Endothelial cell of umbilical vein (primary cell): ENCODE results near the gene ZNF483. TPM values are rescaled to one million over a fixed set of nuclear protein-coding genes. Genes with fewer than 3 reads are reported as not detected.

Experiments used
- BruUV-seq: library from RNA; stranded (reverse); fragments of 400-500 nt; replicated peaks from 2 replicates; lab custom pipeline; 2021; lab: Mats Ljungman, UMichigan
- CTCF ChIA-PET: fragments of 300-600, 350-600 bp; sonication (Branson Sonifier 250); formaldehyde crosslinking; loops from one replicate; lab custom pipeline; 2021; ENCODE audit warnings: antibody characterized with exemption, inconsistent platforms; lab: Charles Lee
- POLR2A ChIA-PET: fragments of 300-600, 350-600 bp; sonication (Branson Sonifier 250); formaldehyde crosslinking; loops from one replicate; lab custom pipeline; 2021; ENCODE audit warnings: antibody characterized with exemption, inconsistent platforms; lab: Charles Lee
- DNase-seq: peaks from one replicate; pipeline ENCODE4 v3.0.0-alpha.2; 2011; ENCODE audit warnings: low read depth, low spot score
- FAIRE-seq: peaks from 2 replicates; lab custom pipeline; 2011; peaks lifted over from hg19 to GRCh38; lab: Jason Lieb, UNC
- H2AFZ ChIP-seq: 2 replicates; pipeline ENCODE4 v1.6.0; 2012; ENCODE audit warnings: low read depth, low read length, control low read depth, inconsistent platforms
- H3K27ac ChIP-seq: 2 replicates; pipeline ENCODE4 v1.5.1; 2011; ENCODE audit warnings: low read depth, mild to moderate bottlenecking, control low read depth, low read length, moderate library complexity; ENCODE audit not compliant: insufficient read depth
- H3K27me3 ChIP-seq, 2 experiments: 2 replicates each; pipeline versions ENCODE4 v1.6.0 to v1.6.1; 2011; ENCODE audit warnings: low read length in 2 of 2, mixed read lengths in 1 of 2; ENCODE audit not compliant: control insufficient read depth in 2 of 2, insufficient read depth in 2 of 2
- H3K36me3 ChIP-seq, 2 experiments: 2 replicates in 1 of 2; 3 replicates in 1 of 2; pipeline ENCODE4 v1.5.1; 2011; ENCODE audit warnings: low read length in 2 of 2, mild to moderate bottlenecking in 1 of 2, moderate library complexity in 1 of 2; ENCODE audit not compliant: control insufficient read depth in 2 of 2, insufficient read depth in 2 of 2; ENCODE audit errors: extremely low read depth in 1 of 2
- H3K4me1 ChIP-seq: 3 replicates; pipeline ENCODE4 v1.5.1; 2011; ENCODE audit warnings: mild to moderate bottlenecking, low read length; ENCODE audit not compliant: control insufficient read depth, insufficient read depth; ENCODE audit errors: extremely low read depth
- H3K4me2 ChIP-seq: 2 replicates; pipeline ENCODE4 v1.6.1; 2011; ENCODE audit warnings: low read length, control low read depth, mixed read lengths; ENCODE audit not compliant: insufficient read depth
- H3K4me3 ChIP-seq, 3 experiments: fragments of 200-600 bp in 1 of 3; sonication (generic), shearing (Covaris generic) in 1 of 3; replicated peaks in 1 of 3; 2 replicates each; pipeline ENCODE4 v1.5.1; 2011 to 2016; ENCODE audit warnings: control low read depth in 3 of 3, low read length in 3 of 3, mild to moderate bottlenecking in 2 of 3, inconsistent platforms in 1 of 3, low read depth in 1 of 3, moderate library complexity in 1 of 3; ENCODE audit not compliant: insufficient read depth in 1 of 3
- H3K79me2 ChIP-seq: 2 replicates; pipeline ENCODE4 v1.6.0; 2012; ENCODE audit warnings: low read length, inconsistent platforms; ENCODE audit not compliant: control insufficient read depth, insufficient read depth
- H3K9ac ChIP-seq: replicated peaks from 2 replicates; pipeline ENCODE3; 2011; ENCODE audit warnings: low read length, control low read depth; ENCODE audit not compliant: insufficient read depth; ENCODE audit errors: extremely low read depth
- H3K9me1 ChIP-seq: replicated peaks from 3 replicates; pipeline ENCODE4 v1.6.0; 2011; ENCODE audit warnings: mild to moderate bottlenecking, low read length; ENCODE audit not compliant: control insufficient read depth, insufficient read depth; ENCODE audit errors: extremely low read depth
- H3K9me3 ChIP-seq: replicated peaks from 2 replicates; pipeline ENCODE4 v1.5.1; 2012; ENCODE audit warnings: low read length, inconsistent platforms; ENCODE audit not compliant: control insufficient read depth, insufficient read depth
- H4K20me1 ChIP-seq: replicated peaks from 2 replicates; pipeline ENCODE3; 2011; ENCODE audit warnings: mild to moderate bottlenecking, low read length; ENCODE audit not compliant: control insufficient read depth, insufficient read depth; ENCODE audit errors: extremely low read depth
- EZH2 ChIP-seq: IDR thresholded peaks from 2 replicates; pipeline ENCODE4 v1.6.1; 2012; ENCODE audit warnings: borderline replicate concordance, low read depth, mild to moderate bottlenecking, moderate library complexity, low read length, inconsistent platforms; ENCODE audit not compliant: severe bottlenecking
- FOS ChIP-seq: IDR thresholded peaks from 2 replicates; pipeline ENCODE4 v1.6.1; 2011; ENCODE audit warnings: mild to moderate bottlenecking, low read length, moderate library complexity, borderline replicate concordance; ENCODE audit not compliant: insufficient read depth
- GATA2 ChIP-seq: IDR thresholded peaks from 2 replicates; pipeline ENCODE4 v1.7.0; 2011; ENCODE audit warnings: low read depth, mild to moderate bottlenecking, moderate library complexity, mixed read lengths, low read length; ENCODE audit not compliant: insufficient read length, insufficient read depth
- JUN ChIP-seq: IDR thresholded peaks from 2 replicates; pipeline ENCODE4 v1.6.1; 2011; ENCODE audit warnings: borderline replicate concordance, low read depth; ENCODE audit not compliant: insufficient read length, insufficient read depth
- MYC ChIP-seq: IDR thresholded peaks from one replicate; pipeline ENCODE4 v1.6.1; 2011; ENCODE audit warnings: mild to moderate bottlenecking, low read depth, low read length
- POLR2A ChIP-seq: IDR thresholded peaks from 2 replicates; pipeline ENCODE4 v1.6.1; 2012; ENCODE audit warnings: low read depth, mild to moderate bottlenecking, control low read depth, low read length
- POLR2AphosphoS5 ChIP-seq: IDR thresholded peaks from 2 replicates; pipeline ENCODE4 v1.6.1; 2012; ENCODE audit warnings: low read depth, mild to moderate bottlenecking, control low read depth, low read length, moderate library complexity; ENCODE audit not compliant: insufficient read depth
- dilution Hi-C: fragments of 300-500 bp; cut with MboI; formaldehyde crosslinking; loops from one replicate; pipeline ENCODE4 v1.15.0; 2019; ENCODE audit warnings: low sequenced_read_pairs; ENCODE audit not compliant: extremely low pct_ligation_motif_present
- intact Hi-C: fragments of 100-400 bp; cut with micrococcal nuclease; formaldehyde crosslinking; loops from one replicate; pipeline ENCODE4 v1.10.0; 2022
- polyA plus RNA-seq, 4 experiments: library from polyadenylated mRNA; depleted of rRNA in 3 of 4; stranded (reverse) in 3 of 4; unstranded in 1 of 4; fragments of >200 nt; gene quantifications; 2 replicates each; pipeline versions ENCODE4 v1.2.1 to v1.2.3, GENCODE V29; 2011 to 2012; ENCODE audit warnings: missing spikeins in 1 of 4
- total RNA-seq: library from RNA; stranded (reverse); gene quantifications from 2 replicates; pipeline ENCODE4 v1.2.3, GENCODE V29; 2021
- TF ChIP-seq, protein P1 (sequence below), 2 donors: IDR thresholded peaks; 1 replicate in 1 of 2; 2 replicates in 1 of 2; pipeline ENCODE4 v1.5.1; 2011; ENCODE audit warnings: low read length in 2 of 2, mild to moderate bottlenecking in 2 of 2, moderate library complexity in 2 of 2, control low read depth in 1 of 2, inconsistent platforms in 1 of 2, low read depth in 1 of 2; ENCODE audit not compliant: insufficient read depth in 1 of 2; ENCODE audit errors: extremely low read depth in 1 of 2
- TF ChIP-seq, protein P2 (sequence below): IDR thresholded peaks from 2 replicates; pipeline ENCODE4 v1.6.1; 2011; ENCODE audit not compliant: insufficient read depth, insufficient read length

ZNF483 gene
- total and polyA plus RNA-seq, 2 donors (not counting 3 experiments of a cell fraction or from before 2014, with no cell fraction given), result 0.23 to 2.0 TPM

DNA sequence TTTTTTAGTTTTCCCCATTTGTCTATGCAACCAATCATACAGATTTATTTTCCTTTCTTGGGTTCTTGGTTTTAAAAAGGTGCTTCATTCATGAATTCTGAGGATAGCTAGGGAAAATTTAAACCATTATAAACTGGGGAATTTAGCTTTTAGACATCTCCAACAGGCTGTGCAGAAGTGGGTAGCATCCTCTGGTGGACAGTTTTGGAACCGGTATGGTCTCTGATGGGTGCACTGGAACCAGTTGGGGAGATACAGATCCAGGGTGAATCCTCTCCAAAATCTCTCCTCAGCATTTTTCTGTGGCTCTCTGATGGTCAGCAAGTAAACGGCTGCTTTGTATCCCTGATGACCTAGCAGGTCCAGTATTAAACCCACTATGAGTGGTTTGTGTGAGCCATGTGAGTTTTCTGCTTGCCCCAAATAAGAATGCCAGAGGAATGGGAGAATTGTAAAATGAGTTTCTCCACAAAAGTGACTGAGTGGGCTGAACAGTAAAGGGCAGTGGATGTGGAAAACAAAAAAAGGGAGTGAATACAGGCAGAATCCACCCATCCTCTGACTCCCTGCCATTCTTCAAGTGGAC is 97.0 kb downstream of the ZNF483 start:
- intact Hi-C loops, result loop anchor here (1.0 kb wide), 1 partner anchor 24 kb away; no protein-coding TSS in a partner anchor
- no peak for TF ChIP-seq JUN
- TF ChIP-seq, protein P1, sequence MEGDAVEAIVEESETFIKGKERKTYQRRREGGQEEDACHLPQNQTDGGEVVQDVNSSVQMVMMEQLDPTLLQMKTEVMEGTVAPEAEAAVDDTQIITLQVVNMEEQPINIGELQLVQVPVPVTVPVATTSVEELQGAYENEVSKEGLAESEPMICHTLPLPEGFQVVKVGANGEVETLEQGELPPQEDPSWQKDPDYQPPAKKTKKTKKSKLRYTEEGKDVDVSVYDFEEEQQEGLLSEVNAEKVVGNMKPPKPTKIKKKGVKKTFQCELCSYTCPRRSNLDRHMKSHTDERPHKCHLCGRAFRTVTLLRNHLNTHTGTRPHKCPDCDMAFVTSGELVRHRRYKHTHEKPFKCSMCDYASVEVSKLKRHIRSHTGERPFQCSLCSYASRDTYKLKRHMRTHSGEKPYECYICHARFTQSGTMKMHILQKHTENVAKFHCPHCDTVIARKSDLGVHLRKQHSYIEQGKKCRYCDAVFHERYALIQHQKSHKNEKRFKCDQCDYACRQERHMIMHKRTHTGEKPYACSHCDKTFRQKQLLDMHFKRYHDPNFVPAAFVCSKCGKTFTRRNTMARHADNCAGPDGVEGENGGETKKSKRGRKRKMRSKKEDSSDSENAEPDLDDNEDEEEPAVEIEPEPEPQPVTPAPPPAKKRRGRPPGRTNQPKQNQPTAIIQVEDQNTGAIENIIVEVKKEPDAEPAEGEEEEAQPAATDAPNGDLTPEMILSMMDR (IDR thresholded peaks at IDR 0.05; ENCODE audit: extremely low read depth in 1 of 2, insufficient read depth in 1 of 2, low read depth in 1 of 2, low read length in 2 of 2), result peak; percentile 77 to 91

DNA sequence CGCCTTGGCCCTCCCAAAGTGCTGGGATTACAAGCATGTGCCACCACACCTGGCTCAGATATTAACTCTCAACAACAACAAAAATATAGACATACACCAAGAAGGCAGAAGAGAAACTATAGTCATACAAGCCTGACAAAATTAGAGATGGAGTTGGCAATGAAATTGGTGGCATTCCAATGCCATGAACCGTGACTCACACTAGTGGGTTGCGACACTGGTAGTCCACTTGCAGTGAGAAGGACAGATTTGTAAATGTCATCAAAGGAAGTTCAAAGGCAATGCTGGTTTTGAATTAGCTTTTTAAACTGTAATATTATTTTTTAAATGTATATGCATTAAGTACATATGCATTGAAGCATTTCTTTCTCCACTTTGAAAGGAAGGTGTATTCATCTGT is 97.6 kb downstream of the ZNF483 start:
- H3K27ac ChIP-seq, result no peak overlapping the region
- no peaks in the 10 kb centered on the region for H3K27me3 ChIP-seq
- dilution Hi-C loops (no loop called here), intact Hi-C loops (loop anchor here (1.0 kb wide), 1 partner anchor 24 kb away; no protein-coding TSS in a partner anchor)
- no peaks in the 10 kb centered on the region for H4K20me1 ChIP-seq
- H3K36me3 ChIP-seq, result no peaks in the 10 kb centered on the region
- H3K4me3 ChIP-seq, result no peak overlapping the region
- ChIA-PET CTCF (interaction anchor here (1.3 to 2.0 kb wide), 3 partner anchors 9 to 24 kb away, joined by 4 to 10 read pairs (median 8); no protein-coding TSS in a partner anchor), POLR2A (no interaction called here)
- no peaks in the 10 kb centered on the region for H3K9me1 ChIP-seq
- no peaks in the 10 kb centered on the region for H3K9me3 ChIP-seq
- DNase-seq (no peak), FAIRE-seq (no peak)
- H3K4me2 ChIP-seq, result no peak overlapping the region
- no peak overlapping the region for H3K9ac ChIP-seq
- no TSS peak for BruUV-seq
- no peak overlapping the region for H2AFZ ChIP-seq
- no peaks in the 10 kb centered on the region for H3K79me2 ChIP-seq
- H3K4me1 ChIP-seq, result peaks cover 4% of the 10 kb centered on the region
- TF ChIP-seq EZH2 (no peak), POLR2A (no peak), JUN (no peak), FOS (no peak), MYC (no peak), POLR2AphosphoS5 (no peak), GATA2 (no peak)
- TF ChIP-seq, protein P1 (IDR thresholded peaks at IDR 0.05; ENCODE audit: extremely low read depth in 1 of 2, insufficient read depth in 1 of 2, low read depth in 1 of 2, low read length in 2 of 2), result no peak
- TF ChIP-seq, protein P2, sequence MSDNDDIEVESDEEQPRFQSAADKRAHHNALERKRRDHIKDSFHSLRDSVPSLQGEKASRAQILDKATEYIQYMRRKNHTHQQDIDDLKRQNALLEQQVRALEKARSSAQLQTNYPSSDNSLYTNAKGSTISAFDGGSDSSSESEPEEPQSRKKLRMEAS, result no peak

More for the DNA sequence above, 97.0 kb downstream of the ZNF483 start:
- Histone ChIP-seq H3K9ac (no peak overlapping the region), H3K4me3 (no peak overlapping the region), H3K4me2 (no peak overlapping the region), H3K36me3 (no peaks in the 10 kb centered on the region), H3K9me3 (no peaks in the 10 kb centered on the region), H3K9me1 (no peaks in the 10 kb centered on the region), H4K20me1 (no peaks in the 10 kb centered on the region), H3K27ac (no peak overlapping the region), H2AFZ (no peak overlapping the region), H3K4me1 (peaks cover 4% of the 10 kb centered on the region), H3K27me3 (no peaks in the 10 kb centered on the region), H3K79me2 (no peaks in the 10 kb centered on the region)
- CTCF ChIA-PET, result interaction anchor here (0.6 to 4.1 kb wide), 25 partner anchors 9 to 738 kb away, joined by 3 to 221 read pairs (median 5); partner anchors contain the start of genes DNAJC25, GNG10, PTGR1 and ZNF483
- FAIRE-seq (peak; percentile 80), DNase-seq (peak; percentile 68)
- BruUV-seq, result no TSS peak
- dilution Hi-C loops, result no loop called here
- POLR2A ChIA-PET, result interaction anchor here (0.9 to 1.4 kb wide), 3 partner anchors 9 to 25 kb away, joined by 4 to 6 read pairs (median 6); partner anchors contain the start of genes DNAJC25 and PTGR1
